NOMO-1 treated with dmso at 0.1 percent for 144 hours (cell line): ENCODE data around the gene QSER1.
"Not testable (repeated sequence)": the region's sequence is repeated elsewhere in the genome, so short reads cannot be mapped to it uniquely, and the experiment has no call there.

Source experiments
- DNase-seq: peaks from one replicate; lab custom pipeline; 2025; ENCODE audit not compliant: unreplicated experiment; lab: John Stamatoyannopoulos, UW

The QSER1 gene

DNA sequence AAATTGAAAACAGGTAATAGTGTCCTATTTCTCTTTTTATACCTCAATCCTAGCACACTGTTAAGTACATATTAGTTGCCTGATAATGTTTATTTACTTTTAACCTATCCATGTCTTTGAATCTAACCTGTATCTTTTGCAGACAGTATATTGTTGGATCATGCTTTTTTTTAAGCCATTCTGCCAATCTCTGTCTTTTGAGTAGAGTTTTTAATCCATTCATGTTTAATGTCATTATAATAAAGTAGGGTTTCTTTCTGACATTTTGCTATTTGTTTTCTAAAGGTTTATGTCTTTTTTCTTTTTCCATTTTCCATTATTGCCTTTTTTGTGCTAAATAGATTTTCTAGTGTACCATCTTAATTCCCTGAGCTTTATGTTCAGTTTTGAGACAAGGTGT lies 99.3 kb downstream of the QSER1 start:
- DNase-seq: no peak

DNA sequence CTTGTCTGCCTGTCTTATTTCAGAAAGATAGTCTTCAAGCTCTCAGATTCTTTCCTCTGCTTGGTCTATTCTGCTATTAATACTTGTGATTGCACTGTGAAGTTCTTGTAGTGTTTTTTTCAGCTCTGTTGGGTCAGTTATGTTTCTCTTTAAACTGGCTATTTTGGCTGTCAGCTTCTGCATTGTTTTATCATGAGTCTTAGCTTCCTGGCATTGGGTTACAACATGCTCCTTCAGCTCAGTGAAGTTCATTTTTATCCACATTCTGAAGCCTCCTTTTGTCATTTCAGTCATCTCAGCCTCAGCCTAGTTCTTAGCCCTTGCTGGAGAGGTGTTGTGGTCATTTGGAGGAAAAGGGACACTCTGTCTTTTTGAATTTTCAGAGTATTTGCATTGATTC lies 107.6 kb downstream of the QSER1 start:
- DNase-seq: no peak

- no peak for DNase-seq
These were observed 108.7 kb downstream of the QSER1 start for GRCh38 chr11:33001281-33001680.

GRCh38 chr11:33001751-33002542 lies 109.3 kb downstream of the QSER1 start:
- DNase-seq: no peak

GRCh38 chr11:33005175-33005574 lies 112.6 kb downstream of the QSER1 start:
- DNase-seq: no peak

- DNase-seq: no peak
These were observed 113.4 kb downstream of the QSER1 start for GRCh38 chr11:33006010-33006409.

DNA sequence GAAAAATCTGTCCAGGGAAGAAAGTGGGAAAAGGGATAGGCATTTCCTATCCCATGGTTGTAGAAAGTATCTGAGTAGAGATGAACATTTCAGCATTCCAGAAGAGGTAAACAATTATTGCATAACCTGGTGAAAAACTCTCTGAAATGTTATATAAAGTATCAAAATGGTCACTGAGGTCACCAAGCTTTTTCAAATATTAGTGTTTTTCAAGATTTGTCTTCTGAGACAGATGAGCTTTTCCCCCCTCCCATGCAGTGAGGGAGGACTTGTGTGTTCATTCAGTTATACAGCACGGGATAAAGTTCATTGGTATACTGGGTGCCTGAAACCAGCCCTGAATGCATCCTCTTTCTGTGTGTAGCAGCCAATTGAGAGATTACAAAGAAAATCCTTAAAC lies 121.1 kb downstream of the QSER1 start:
- DNase-seq: no peak

- peak; percentile 34 for DNase-seq
These were observed 123.3 kb downstream of the QSER1 start, which contains the start of gene DEPDC7 for GRCh38 chr11:33015621-33016551. DEPDC7 (plus strand) TSS chr11:33015878; CDS start chr11:33015956, 78 bp downstream.

GRCh38 chr11:33016654-33017053 lies 124.0 kb downstream of the QSER1 start:
- DNase-seq: no peak

DNA sequence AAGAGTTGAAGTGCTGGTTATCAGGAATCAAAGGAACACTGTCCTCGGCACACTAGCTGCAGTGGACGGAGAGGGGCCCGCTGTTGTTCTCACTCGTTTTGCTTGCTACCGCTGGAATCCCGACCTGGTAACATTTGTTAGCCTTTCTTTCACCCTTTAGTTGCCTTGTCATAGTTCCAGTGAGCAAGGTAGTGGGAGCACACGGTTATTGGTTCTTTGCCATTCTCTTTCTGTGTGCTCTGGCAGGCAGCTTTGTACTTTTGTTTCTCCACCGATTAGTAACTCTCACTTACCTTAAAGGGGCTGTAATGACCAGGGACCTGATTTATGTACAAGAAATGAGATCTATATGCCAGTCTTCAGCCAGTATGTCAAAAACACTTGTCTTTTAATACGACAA lies 124.9 kb downstream of the QSER1 start:
- DNase-seq: no peak

DNA sequence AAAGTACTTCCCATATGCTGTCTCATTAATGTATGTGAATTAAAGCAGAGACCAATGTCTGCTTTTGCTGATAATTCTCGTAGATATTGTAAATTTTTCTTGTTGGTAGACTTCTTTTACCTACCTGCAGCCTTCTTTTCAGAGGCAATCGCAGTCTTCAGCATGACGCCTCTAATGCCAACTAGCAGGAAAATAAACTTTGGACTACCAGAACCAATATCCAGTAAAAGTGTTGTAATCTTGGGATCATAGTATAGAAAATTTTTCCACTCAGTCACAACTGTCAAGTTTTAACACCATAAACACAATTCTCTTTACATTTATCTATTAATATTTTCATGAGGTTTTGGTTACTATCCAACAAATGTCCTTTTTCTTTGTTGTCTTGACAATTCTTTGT lies 125.4 kb downstream of the QSER1 start:
- no peak for DNase-seq

DNA sequence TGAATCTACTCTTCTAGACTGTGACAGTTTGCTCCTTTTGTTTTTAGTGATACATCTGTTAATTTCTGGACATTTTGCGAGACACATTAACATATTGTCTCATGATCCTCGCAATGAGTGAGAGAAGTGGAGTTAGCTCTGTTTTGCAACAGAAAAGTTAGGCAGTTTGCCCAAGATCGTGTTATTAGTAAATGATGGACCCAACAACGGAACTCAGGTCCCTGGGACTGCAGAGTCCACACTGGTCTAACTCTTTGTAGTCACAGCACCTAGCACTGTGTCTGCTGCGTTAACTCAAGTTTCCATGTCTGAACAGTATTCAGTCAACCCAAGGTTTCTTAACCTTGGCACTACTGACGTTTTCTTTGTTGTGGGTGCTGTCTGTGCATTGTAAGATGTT lies 126.2 kb downstream of the QSER1 start:
- DNase-seq: no peak

DNA sequence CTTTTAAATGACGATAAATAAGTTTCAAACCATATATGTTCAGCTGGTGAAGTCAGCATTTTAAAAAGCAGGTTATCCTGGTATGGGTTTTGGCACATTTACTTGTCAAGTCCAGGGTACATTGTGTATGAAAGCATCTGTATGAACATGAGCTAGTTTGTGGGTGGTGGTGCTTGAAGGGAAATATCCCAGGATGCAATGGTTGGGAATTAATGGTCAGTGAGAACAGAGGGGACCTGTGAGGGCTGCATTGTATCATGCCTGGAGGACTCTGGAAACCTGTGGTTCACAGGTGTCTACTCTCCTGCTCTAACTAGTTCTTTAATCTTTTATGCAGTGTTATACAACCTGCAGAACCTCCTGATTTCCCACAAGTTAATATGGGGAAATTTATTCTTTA lies 128.9 kb downstream of the QSER1 start:
- DNase-seq: no peak

- no peak for DNase-seq
These were observed 129.3 kb downstream of the QSER1 start for GRCh38 chr11:33021937-33022336.

GRCh38 chr11:33025339-33025722 lies 132.7 kb downstream of the QSER1 start:
- no peak for DNase-seq

GRCh38 chr11:33027233-33027632 lies 134.6 kb downstream of the QSER1 start:
- DNase-seq: no peak

- no peak for DNase-seq
These were observed 135.4 kb downstream of the QSER1 start for GRCh38 chr11:33027846-33028536.

GRCh38 chr11:33028537-33028914 lies 135.9 kb downstream of the QSER1 start:
- no peak for DNase-seq

DNA sequence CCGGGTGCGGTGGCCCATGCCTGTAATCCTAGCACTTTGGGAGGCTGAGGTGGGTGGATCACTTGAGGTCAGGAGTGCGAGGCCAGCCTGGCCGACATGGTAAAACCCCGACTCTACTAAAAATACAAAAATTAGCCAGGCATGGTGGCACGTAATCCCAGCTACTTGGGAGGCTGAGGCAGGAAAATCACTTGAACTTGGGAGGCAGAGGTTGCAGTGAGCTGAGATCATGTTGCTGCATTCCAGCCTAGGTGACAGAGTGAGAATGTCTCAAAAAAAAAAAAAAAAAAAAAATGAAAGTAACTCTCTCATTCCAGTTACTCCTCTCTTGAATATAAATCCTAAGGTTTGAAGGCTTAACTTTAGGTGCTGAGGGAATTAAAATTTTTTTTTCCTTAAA lies 136.6 kb downstream of the QSER1 start:
- not testable (repeated sequence) for DNase-seq
